ENCODE measurements around the gene CHAMP1. TPM values are rescaled to one million over a fixed set of nuclear protein-coding genes. Genes with fewer than 3 reads are reported as not detected.

Gene CHAMP1
- total and polyA plus RNA-seq, 2 donors (not counting 3 experiments of a cell fraction or from before 2014, with no cell fraction given) = 19.2 to 24.1 TPM

- no peak overlapping the region for H3K4me2 ChIP-seq (ENCODE audit: insufficient read depth, low read length)
- H4K20me1 ChIP-seq (replicated peaks; ENCODE audit: control insufficient read depth, extremely low read depth, insufficient read depth, low read length) = no peaks in the 10 kb centered on the region
- H3K79me2 ChIP-seq (ENCODE audit: control insufficient read depth, insufficient read depth, low read length) = peaks cover 30% of the 10 kb centered on the region
- dilution Hi-C loops (cut with MboI; ENCODE audit: extremely low pct_ligation_motif_present, low sequenced_read_pairs) = no loop called here
- H3K27me3 ChIP-seq (ENCODE audit: control insufficient read depth in 2 of 2, insufficient read depth in 2 of 2, low read length in 2 of 2) = no peaks in the 10 kb centered on the region
- H3K9me3 ChIP-seq (replicated peaks; ENCODE audit: control insufficient read depth, insufficient read depth, low read length) = no peaks in the 10 kb centered on the region
- H2AFZ ChIP-seq (ENCODE audit: low read depth, low read length) = no peak overlapping the region
- H3K27ac ChIP-seq (ENCODE audit: insufficient read depth, low read depth, low read length) = no peak overlapping the region
- CTCF ChIA-PET = no interaction called here
- DNase-seq (ENCODE audit: low read depth, low spot score) (no peak), FAIRE-seq (no peak)
- peaks cover 11 to 14% of the 10 kb centered on the region in 2 experiments for H3K36me3 ChIP-seq (ENCODE audit: control insufficient read depth in 2 of 2, extremely low read depth in 1 of 2, insufficient read depth in 2 of 2, low read length in 2 of 2)
- H3K9me1 ChIP-seq (replicated peaks; ENCODE audit: control insufficient read depth, extremely low read depth, insufficient read depth, low read length) = no peaks in the 10 kb centered on the region
- POLR2A ChIA-PET = no interaction called here
- H3K9ac ChIP-seq (replicated peaks; ENCODE audit: extremely low read depth, insufficient read depth, low read length) = no peak overlapping the region
- peaks cover 9% of the 10 kb centered on the region for H3K4me1 ChIP-seq (ENCODE audit: control insufficient read depth, extremely low read depth, insufficient read depth, low read length)
- TF ChIP-seq MYC (IDR thresholded peaks at IDR 0.05; ENCODE audit: low read depth, low read length) (no peak), CTCF (IDR thresholded peaks at IDR 0.05; ENCODE audit: extremely low read depth in 1 of 2, insufficient read depth in 1 of 2, low read depth in 1 of 2, low read length in 2 of 2) (no peak), MAX (IDR thresholded peaks at IDR 0.05; ENCODE audit: insufficient read depth, insufficient read length) (no peak), EZH2 (IDR thresholded peaks at IDR 0.05; ENCODE audit: borderline replicate concordance, low read depth, low read length, severe bottlenecking) (no peak), POLR2AphosphoS5 (IDR thresholded peaks at IDR 0.05; ENCODE audit: insufficient read depth, low read depth, low read length) (no peak), JUN (IDR thresholded peaks at IDR 0.05; ENCODE audit: borderline replicate concordance, insufficient read depth, insufficient read length, low read depth) (no peak), POLR2A (IDR thresholded peaks at IDR 0.05; ENCODE audit: low read depth, low read length) (no peak), FOS (IDR thresholded peaks at IDR 0.05; ENCODE audit: borderline replicate concordance, insufficient read depth, low read length) (no peak), GATA2 (IDR thresholded peaks at IDR 0.05; ENCODE audit: insufficient read depth, insufficient read length, low read depth, low read length) (no peak)
- no TSS peak for BruUV-seq (replicated peaks)
- no peak overlapping the region for H3K4me3 ChIP-seq (replicated peaks in 1 of 3; ENCODE audit: insufficient read depth in 1 of 3, low read depth in 1 of 3, low read length in 3 of 3)
- intact Hi-C loops (cut with micrococcal nuclease) = no loop called here
These were observed 29.0 kb upstream of the CHAMP1 start for GRCh38 chr13:114285166-114285808.

Measured in endothelial cell of umbilical vein (primary cell).